NOMO-1 treated with DMSO at 0.1 percent for 48 hours (cell line): ENCODE data around the gene CFAP100.

Source experiments
- DNase-seq: peaks from one replicate; lab custom pipeline; 2025; ENCODE audit not compliant: unreplicated experiment; lab: John Stamatoyannopoulos, UW

The CFAP100 gene

DNA sequence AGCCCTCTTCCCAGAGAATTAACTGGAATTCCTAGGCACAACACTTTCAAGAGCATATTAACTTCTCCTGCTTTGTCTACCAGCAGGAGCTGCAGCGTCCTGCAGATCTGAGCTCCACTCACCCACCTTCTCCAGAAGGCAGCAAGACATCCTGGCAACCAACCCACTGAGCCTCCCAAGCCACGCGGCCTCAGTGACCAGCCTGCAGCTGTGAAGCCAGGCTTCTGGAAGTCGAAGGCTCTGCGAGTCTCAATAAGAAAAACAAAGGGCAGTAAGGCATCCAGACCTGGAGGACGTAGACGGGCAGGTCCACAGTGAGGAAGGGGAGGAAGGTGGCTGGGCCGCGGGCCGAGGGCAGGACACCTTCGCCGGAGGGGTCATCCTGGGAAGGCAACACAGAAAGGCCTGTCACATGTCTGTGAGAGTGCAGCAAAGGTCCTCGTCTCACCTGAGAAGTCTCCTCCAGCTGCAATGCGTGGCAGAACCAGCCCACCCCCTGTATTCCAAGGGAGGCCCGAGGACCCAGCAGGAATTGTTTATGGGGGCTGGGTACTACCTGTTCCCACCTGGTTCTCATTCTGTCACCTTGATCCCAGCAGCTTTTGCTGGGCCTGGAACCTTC lies 44.7 kb downstream of the CFAP100 start:
- no peak for DNase-seq

DNA sequence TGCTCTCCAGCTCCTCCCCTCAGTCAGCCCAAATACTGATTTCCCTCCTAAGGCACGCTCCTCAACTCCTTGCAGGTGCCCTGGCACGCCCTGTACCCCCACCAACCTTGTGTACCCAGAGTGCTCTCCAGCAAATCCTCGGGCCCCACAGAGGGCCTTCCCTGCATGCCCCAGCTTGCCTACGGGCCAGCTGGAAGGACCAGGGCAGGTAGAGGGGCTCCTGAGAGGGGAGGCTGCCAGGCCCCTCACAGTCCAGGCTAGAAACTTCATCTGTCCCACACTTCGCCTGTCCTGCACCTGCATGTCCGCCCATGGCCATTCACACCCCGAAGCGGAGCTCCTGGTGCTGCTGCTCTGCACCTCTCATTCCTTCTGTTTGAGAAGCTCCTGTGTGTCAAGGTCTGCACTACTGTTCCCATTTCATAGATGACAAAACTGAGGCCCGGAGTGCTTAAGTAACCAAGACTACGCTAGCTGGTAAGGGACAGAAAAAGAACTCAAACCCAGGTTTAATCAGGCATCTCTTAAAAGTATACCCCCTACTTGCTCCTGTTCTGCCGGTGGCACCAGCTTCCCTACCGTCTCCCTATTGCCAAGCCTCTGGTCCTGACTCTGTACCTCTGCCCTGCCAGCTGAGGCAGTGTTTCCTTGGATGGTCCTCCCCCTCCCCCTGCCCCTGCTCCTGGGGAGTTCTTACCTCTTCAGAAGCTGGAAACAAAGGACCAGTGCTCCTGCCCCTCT lies 45.4 kb downstream of the CFAP100 start:
- no peak for DNase-seq

DNA sequence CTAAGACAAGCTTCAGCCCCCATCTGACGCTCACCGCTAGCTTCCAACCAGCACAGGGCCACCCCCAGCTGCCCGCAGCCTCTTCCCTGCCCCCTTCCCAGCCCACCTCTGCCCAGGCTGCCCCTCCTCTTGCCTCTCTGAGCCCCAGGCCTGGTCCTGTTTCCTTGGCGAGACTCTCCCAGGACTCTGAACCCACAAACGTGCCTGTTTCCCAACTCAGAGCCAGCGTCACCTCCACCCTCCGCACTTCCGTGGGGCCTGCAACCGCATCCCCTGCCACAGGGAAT lies 45.9 kb downstream of the CFAP100 start:
- no peak for DNase-seq

DNA sequence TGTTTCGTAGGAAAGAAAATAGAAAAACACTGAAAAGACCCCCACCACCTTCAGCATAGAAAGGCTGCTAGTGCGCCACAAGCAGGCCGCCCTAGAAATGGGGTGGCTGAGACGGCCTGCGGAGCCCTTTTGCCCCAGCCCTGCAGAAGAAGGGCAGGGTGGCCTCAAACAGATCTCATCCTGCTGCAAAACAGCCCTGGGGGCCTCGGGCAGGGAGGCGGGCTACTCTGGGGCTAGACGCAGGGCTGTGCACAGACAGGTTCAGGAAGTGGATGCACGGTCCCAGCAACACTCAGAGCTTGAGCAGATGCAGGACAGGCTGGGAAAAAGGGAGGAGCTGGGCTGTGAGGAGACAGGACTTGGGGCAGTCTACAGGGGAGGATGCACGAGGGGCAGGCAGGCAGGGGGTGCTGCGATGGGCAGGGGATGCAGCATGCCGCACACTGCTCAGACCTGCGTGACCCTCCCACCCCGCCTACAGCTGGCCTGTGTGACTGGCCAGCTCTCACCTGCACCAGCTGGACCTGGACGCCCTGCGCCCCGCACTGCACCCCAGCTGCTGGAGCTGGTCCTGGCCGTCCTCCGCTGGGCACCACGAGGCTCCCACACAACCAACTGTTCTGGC lies 46.7 kb downstream of the CFAP100 start:
- DNase-seq = no peak

DNA sequence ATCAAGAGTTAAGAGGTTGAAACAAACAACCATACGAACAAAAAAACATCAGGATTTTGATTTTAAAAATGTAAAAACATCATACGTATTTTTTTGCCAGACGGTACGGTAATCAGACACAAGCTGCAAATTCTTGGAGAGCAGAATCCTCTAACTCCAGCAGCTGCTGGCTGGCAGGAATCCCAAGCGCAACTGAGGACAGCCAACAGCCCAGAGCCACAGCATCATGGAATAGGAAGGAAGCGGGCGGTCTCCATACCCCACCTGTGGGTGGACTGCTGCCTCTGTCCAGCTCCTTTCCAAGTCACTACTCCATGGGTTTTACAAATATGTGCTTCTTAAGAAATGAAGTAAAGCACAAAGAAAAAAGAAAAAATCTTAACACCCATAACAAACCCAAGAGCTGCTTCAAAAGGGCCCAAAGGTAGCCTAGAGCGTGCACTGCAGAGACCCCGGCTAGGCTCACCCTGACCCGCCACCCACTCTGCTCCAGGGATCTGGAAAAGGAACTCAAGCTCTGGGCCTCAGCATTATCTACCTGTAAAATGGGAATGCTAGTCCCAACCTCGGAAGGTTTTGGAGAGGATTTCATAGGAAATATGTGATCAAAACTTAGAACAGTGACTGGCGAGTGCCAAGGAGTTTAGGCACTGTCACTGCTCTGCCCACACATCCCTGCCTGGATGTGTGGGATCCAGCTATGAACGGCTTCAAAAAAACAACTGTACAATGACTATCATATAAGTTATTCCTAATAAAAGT lies 47.6 kb downstream of the CFAP100 start:
- DNase-seq = no peak

DNA sequence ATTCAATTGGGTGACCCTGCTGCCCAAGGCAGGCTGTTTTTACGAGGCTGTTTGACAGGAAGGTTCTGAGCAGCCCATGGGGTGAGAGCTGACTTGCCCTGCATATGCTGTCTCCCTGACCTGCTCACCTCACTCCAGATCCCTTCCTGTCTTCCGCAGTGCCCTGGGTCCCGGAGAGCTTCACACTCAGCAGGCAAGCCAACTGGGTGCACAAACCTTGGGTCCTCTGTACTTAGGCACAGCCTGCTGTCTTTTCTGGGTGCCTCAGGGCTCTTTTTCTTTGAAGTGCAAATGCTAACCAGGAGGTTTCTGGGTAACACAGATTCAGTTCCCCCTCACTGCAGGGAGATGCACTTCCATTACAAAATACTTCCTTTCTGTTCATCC lies 48.1 kb downstream of the CFAP100 start:
- DNase-seq = no peak

DNA sequence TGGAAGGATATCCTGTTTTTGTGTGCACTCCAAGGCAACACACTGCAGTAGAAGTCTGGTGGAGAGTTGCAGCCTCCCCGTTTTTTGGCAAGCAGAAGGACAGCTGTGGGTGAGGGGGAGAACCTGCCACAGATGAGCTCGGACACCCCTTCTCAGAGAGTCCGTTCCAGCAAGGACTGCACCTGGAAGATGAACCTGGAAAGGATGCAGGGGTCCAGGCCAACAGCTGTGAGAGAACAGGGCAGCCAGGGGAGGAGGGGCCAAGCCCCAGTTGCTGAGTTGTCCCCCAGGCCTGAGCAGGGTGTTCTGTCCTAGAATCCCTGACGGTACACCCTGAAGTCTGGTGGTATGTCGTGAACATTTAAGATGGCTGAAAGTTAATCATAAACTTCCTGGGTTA lies 50.8 kb downstream of the CFAP100 start:
- no peak for DNase-seq

DNA sequence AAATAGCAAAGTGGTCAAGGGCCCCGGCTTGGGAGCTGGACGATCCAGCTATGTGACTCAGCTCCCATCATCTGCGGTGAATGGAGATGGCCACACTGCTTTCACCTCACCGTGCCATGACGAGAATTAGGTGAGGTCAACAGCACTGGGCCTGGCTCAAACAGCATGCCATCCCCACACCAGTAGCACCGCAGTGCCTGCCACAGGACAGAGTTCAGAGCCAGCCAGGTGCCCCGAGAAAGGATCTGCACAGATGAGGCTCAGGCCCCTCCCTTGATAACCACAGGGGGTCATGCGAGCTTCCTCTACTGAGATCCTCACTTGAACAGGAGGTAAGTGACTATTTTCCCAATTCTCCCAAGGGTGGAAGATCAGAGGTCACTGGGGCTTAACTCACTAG lies 51.6 kb downstream of the CFAP100 start:
- no peak for DNase-seq

DNA sequence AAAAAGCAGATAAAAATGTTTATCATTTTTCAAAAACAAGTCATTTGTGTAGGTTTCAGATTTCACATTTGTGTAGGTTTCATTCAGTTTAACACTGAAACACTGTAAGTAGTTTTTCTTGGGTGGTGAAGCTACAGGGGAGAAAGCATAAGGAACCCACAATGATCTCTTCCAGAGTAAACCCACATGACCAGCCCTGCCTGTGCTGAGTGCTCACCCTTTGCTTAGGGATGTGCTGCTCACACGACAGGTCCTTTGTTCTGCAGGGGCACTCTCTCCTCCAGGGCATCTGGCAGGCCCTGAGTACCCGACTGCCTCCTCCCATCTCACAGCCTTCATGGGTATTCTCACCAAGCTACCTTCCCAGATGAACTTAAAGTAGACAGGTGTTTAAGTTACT lies 52.1 kb downstream of the CFAP100 start:
- no peak for DNase-seq

DNA sequence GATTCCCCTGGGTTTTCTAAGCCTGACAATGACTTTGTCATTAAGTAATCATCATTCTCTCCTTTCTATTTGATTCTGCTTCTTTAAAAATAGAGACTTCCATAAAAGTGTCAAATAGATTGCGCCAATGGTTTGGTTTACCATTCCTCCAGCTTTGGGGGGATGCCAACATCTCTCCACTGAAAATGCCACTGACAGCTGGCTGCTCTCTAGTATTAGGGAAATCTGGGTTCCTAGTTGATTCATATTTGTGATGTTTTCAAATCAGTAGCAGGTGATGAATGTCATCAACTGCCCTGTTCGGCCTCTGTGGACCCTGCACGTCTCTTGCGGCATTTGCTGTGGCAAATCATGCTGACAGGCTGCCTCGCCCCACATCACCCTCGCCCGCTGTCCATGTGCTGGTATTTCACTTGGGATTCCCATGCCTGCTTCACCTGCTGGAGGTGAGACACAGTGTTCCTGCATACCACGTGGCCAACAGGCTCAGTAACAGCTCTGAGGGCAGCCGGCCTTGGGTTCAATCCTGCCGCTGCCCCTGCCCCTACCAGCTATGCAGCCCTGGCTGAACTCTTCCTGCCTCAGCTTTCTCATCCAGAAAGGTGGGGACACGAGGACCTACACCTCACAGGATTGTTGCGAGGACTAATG lies 52.9 kb downstream of the CFAP100 start:
- DNase-seq = no peak

DNA sequence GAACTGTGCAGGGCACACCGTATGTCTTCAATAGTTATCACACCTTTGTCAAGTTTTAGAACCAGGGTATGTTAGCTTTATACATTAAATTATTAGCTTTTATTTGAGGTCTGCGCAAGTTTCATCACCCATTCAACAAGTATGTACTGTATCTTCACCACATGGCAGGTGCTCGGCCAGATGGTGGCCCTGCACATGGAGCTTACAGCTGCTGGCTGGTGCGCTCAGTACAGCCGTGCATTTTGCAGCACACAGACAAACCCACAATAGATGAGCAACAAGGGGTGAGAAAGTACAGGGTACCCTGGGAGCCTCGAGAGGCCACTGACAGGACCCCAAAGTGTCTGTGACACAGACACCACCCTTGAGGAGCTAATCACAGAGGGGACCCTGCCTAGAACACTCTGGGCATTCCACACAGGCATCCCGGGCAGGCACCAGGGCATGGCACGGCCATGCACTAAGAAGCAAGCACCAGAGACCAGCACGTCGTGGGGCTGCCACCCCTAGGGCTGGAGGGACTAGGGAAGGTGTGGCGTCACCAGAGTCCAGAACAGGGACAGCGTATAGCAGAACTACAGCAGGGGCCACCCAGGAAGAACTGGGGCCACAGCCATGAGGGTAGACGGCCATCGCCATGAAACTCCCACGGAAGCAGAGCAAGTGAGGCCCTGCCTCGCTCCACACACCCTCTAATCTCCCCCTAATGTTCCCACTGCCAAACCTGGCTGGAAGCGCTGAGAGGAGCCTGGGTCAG lies 53.6 kb downstream of the CFAP100 start:
- DNase-seq = no peak

DNA sequence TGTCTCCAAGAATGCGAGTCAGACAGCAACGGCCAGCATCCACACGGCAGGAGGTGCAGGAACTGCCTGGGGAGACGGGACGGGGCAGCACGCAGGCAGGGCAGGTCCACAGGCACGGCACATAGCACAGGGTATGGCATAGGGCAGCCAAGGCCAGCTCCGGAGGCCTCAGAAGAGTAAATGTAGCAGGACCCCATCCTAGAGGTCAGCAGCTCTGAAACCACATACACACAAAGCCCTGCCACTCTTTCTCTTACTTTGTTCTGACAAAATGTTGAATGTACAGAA lies 54.1 kb downstream of the CFAP100 start:
- no peak for DNase-seq

DNA sequence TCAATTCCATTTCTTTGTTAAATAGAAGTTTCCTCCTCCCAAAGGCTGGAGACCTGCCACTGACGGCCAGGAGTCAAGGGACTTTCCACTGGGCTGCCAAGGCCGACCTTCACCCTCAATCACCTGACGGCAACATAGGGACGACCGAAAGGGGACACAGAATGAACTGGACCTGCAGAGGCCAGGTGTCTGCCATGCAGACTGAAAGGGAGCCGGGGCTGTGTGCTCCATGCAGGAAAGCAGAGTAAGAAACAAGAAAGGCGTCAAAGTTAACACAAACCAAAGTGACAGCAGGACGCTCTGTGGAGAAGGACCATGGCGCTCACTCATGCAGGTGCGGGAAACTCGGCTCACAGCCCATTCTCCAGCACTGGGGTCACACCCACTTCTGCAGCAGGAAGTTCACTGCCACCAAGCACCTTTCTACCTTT lies 54.9 kb downstream of the CFAP100 start:
- DNase-seq = no peak

DNA sequence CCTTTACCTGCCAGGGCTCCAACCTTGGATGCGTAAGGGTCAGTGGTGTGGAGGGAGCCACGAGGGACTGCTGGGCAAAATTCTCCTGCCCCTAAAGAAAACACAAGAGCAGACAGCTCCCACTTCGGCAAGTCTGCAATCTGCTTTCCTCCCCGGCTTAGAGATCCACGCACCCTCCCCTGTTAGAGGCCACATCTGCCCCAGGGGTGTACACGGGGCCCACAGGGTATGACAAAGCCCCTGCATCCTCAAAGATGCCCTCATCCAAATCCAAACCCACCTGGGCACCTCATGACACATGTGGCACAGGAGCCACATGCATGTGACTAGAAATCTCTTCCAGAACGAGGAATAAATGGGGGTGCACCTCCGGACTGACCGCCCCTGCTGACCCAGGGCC lies 55.5 kb downstream of the CFAP100 start:
- DNase-seq = no peak

DNA sequence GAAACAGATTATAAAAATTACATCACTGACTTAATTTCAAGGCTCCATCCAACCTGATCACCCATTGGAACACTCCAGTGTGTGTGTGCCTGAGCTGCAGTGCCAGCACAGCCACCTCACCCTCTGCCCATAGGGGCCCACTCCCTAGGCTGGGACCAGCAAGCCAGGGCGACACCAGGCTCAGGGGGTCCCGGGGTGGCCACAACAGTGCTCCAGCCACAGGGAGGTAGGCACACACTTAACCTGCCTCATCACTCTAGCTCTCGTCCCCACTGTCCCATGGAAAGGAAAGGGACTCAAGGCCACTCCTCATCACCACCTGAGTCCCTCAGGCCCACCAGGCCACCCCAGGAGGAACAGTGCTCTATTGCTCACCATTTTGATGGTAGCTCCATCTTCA lies 56.0 kb downstream of the CFAP100 start:
- DNase-seq = no peak

DNA sequence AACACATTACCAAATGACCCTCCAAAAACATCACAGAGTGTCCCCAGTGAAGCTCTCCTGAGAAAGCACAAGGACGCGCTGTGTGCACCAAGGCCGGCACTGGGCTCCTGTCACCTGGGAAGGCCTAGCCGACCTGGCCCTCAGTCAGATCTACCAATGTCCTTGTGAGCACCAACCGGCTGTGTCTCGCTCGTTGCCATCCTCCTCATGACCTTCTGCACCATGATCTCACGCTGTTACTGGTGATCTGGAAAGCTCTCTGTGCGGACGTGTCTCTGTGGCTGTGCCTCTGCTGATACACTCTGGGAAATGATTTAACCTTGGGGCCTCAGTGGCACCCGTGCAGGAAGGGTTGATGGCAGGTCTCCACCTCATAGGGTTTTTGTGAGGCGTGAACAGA lies 56.8 kb downstream of the CFAP100 start:
- no peak for DNase-seq

DNA sequence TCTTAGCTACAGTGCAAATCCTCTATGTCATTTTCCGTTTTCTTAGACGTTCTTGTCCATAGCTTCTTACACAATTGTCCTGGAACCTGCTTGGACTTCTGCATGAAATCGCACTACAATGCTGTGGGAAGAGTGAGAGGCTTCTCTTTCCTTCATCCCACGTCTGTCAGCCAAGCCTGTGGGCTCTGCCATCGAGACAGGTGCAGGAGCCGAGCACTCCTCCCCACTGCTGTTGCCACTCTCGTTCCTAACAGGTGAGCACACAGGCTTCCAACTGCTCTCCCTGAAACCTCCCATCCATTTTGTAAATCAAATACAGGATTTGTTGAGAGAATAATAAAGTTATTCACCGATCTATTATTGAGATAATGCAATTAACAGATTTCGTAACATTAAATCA lies 57.5 kb downstream of the CFAP100 start:
- DNase-seq = no peak

DNA sequence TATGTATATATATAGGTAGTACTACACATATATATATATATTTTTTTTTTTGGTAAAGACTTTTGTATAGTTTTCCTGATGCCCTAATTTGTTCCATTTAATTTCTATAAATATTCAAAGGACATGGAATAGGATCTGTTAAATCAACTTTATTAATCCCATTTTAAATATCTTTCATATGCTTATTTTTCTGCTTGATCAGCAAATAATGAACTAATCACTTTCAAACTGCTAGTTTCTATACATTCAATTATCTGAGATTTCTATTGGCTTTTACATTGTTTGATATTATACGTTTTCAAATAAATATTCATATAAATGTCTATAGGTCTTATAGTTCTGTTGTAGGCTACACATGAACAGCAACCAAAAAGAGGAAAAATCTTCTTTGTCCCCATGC lies 59.3 kb downstream of the CFAP100 start:
- DNase-seq = no peak

DNA sequence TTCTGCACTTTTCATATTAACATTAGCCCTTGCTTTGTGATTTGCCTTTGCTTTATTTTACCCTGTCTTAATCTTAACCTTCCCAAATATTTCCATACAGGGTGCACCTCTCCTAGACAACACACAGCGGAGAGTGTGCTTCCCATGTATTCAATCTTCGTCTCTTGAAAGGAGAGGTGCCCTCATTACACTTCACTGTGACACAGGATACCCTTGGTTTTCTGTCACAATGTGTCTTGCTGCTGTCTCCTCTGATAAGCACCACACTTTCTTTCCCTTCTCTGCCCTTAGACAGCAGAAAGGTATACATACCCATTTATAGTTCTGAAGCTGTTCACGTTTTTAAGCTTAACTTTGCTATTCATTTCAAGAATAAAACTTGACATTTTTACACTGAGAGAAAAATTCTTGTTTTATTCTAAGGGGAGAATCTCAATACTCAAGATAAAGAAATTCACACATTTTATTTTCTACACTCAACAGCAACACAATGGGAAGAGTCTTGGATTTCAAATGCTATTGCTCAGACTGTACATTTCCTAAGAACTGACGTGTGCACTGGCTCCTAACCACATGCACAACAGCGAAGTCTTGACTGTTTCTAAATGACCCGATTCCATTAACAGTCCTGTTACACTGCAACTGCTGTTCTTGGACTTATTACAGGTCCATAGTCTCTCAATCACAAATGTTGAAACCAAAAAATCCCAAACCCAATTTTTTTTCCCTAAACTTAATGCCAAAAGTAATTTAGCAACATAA lies 59.9 kb downstream of the CFAP100 start:
- no peak for DNase-seq

DNA sequence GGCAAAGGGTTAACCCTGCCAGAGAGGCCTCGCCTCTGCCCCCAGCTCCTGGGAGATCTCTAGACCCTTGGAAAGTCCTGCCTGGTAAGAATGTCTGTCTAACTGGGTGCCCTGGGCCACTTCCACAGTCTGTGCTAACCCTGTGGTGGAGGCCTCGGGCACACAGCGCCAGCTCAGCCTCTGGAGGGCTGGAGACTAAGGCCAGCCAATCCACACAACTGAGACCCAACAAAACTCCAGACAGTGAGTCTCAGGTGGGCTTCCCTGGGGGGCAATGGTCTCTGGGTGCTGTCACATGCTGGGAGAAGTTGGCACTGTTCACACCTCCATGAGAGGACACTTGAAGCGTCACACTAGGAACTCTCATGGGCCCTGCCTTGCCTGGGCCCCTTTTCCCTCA lies 61.5 kb downstream of the CFAP100 start:
- no peak for DNase-seq
